HCT116 (cell line): ENCODE measurements around the gene PGS1. TPM values are rescaled to one million over a fixed set of nuclear protein-coding genes. Genes with fewer than 3 reads are reported as not detected.

ENCODE experiments used
- ATAC-seq: fragments of 200-7000 bp; cut with Tn5 transposase; 2 replicates; pipeline ENCODE4 v1.9.1; 2020; ENCODE audit warnings: mild to moderate bottlenecking, moderate library complexity
- BruUV-seq: library from RNA; stranded (reverse); fragments of 400-500 nt; replicated peaks from 2 replicates; lab custom pipeline; 2021; lab: Mats Ljungman, UMichigan
- CTCF ChIA-PET: fragments of 300-600 bp; sonication (Branson Sonifier 250); formaldehyde crosslinking; loops from one replicate; lab custom pipeline; 2021; ENCODE audit warnings: antibody characterized with exemption; lab: Charles Lee
- POLR2A ChIA-PET: fragments of 300-600, 350-600 bp; sonication (Branson Sonifier 250); formaldehyde crosslinking; loops from one replicate; lab custom pipeline; 2021; ENCODE audit warnings: antibody characterized with exemption; lab: Charles Lee
- RAD21 ChIA-PET, 2 experiments: fragments of 300-600 bp; sonication (Branson Sonifier 250); formaldehyde crosslinking; loops; one replicate each; lab custom pipeline; 2023; ENCODE audit warnings: low total read pairs in 2 of 2; ENCODE audit not compliant: uncharacterized antibody in 2 of 2, unreplicated experiment in 2 of 2, low non-redundant PET in 1 of 2; lab: Charles Lee
- DNase-seq: peaks from one replicate; pipeline ENCODE4 v3.0.0-alpha.2; 2010; ENCODE audit warnings: low read depth, low spot score
- H2AFZ ChIP-seq: fragments of 200-600 bp; shearing (Covaris generic), sonication (generic); 2 replicates; pipeline ENCODE4 v1.6.1; 2017; ENCODE audit warnings: low read depth, mixed run types, mixed read lengths, antibody characterized with exemption, low read length; ENCODE audit not compliant: poor library complexity, severe bottlenecking
- H3K27ac ChIP-seq: 2 replicates; pipeline ENCODE4 v1.5.1; 2012; ENCODE audit warnings: low read depth, low read length
- H3K27me3 ChIP-seq: fragments of 200-600 bp; sonication (generic); 2 replicates; pipeline ENCODE4 v1.6.1; 2016; ENCODE audit warnings: mixed run types, low read length, mixed read lengths; ENCODE audit not compliant: insufficient read depth
- H3K36me3 ChIP-seq, 2 experiments: fragments of 200-500 bp in 1 of 2; fragments of 200-600 bp in 1 of 2; sonication (Bioruptor generic) in 1 of 2; sonication (generic) in 1 of 2; 2 replicates each; pipeline versions ENCODE4 v1.5.1 to v1.6.1; 2014 to 2016; ENCODE audit warnings: low read length in 2 of 2, inconsistent platforms in 1 of 2, mixed read lengths in 1 of 2, mixed run types in 1 of 2; ENCODE audit not compliant: insufficient read depth in 2 of 2, control insufficient read depth in 1 of 2
- H3K4me1 ChIP-seq, 2 experiments: fragments of 200-600 bp in 1 of 2; sonication (generic) in 1 of 2; 2 replicates each; pipeline versions ENCODE4 v1.5.1 to v1.6.1; 2012 to 2017; ENCODE audit warnings: low read length in 2 of 2, inconsistent platforms in 1 of 2, mild to moderate bottlenecking in 1 of 2, mixed read lengths in 1 of 2, mixed run types in 1 of 2, moderate library complexity in 1 of 2; ENCODE audit not compliant: insufficient read depth in 2 of 2, control insufficient read depth in 1 of 2
- H3K4me2 ChIP-seq: fragments of 200-600 bp; sonication (generic); 2 replicates; pipeline ENCODE4 v1.6.1; 2017; ENCODE audit warnings: mixed run types, low read length, mixed read lengths
- H3K4me3 ChIP-seq, 2 experiments: fragments of 200-600 bp in 1 of 2; sonication (generic) in 1 of 2; replicated peaks in 1 of 2; 2 replicates each; pipeline ENCODE4 v1.5.1; 2011 to 2016; ENCODE audit warnings: low read length in 2 of 2, control low read depth in 1 of 2, low read depth in 1 of 2, mild to moderate bottlenecking in 1 of 2, mixed read lengths in 1 of 2, mixed run types in 1 of 2
- H3K79me2 ChIP-seq: fragments of 200-600 bp; sonication (generic); 2 replicates; pipeline ENCODE4 v1.6.1; 2017; ENCODE audit warnings: mild to moderate bottlenecking, mixed run types, low read length, moderate library complexity, mixed read lengths; ENCODE audit not compliant: insufficient read depth
- H3K9ac ChIP-seq: fragments of 200-600 bp; sonication (generic); 2 replicates; pipeline ENCODE4 v1.6.1; 2016; ENCODE audit warnings: low read length, mixed read lengths
- H3K9me2 ChIP-seq: fragments of 200-600 bp; sonication (generic), shearing (Covaris generic); 2 replicates; pipeline ENCODE4 v1.6.1; 2017; ENCODE audit warnings: mixed run types, mild to moderate bottlenecking, moderate library complexity; ENCODE audit not compliant: insufficient read depth
- H3K9me3 ChIP-seq, 2 experiments: fragments of 200-500 bp in 1 of 2; fragments of 200-600 bp in 1 of 2; sonication (Bioruptor generic) in 1 of 2; sonication (generic) in 1 of 2; 2 replicates each; pipeline ENCODE4 v1.6.1; 2014 to 2017; ENCODE audit warnings: low read length in 2 of 2, mixed read lengths in 2 of 2, inconsistent platforms in 1 of 2, low read depth in 1 of 2, mild to moderate bottlenecking in 1 of 2, mixed run types in 1 of 2, moderate library complexity in 1 of 2; ENCODE audit not compliant: control insufficient read depth in 1 of 2, insufficient read depth in 1 of 2
- H4K20me1 ChIP-seq: fragments of 200-600 bp; sonication (generic), shearing (Covaris generic); 2 replicates; pipeline ENCODE4 v1.6.1; 2017; ENCODE audit warnings: mixed run types, mild to moderate bottlenecking, moderate library complexity; ENCODE audit not compliant: insufficient read depth
- CEBPB ChIP-seq: IDR thresholded peaks from 2 replicates; pipeline ENCODE4 v1.6.1; 2012; ENCODE audit warnings: low read depth
- EGR1 ChIP-seq: IDR thresholded peaks from 2 replicates; pipeline ENCODE4 v1.6.1; 2012; ENCODE audit warnings: low read depth
- ELF1 ChIP-seq: IDR thresholded peaks from 2 replicates; pipeline ENCODE4 v1.6.1; 2012; ENCODE audit warnings: low read depth, borderline replicate concordance
- EZH2 ChIP-seq: fragments of 200-600 bp; sonication (generic); IDR thresholded peaks from 2 replicates; pipeline ENCODE4 v1.6.1; 2017; ENCODE audit warnings: antibody characterized with exemption, mixed run types
- EZH2phosphoT487 ChIP-seq: fragments of 200-600 bp; IDR thresholded peaks from 2 replicates; pipeline ENCODE4 v1.6.1; 2018; ENCODE audit warnings: antibody characterized with exemption, borderline replicate concordance
- JUND ChIP-seq: IDR thresholded peaks from 2 replicates; pipeline ENCODE4 v1.6.1; 2012
- POLR2A ChIP-seq: IDR thresholded peaks from 2 replicates; pipeline ENCODE4 v1.7.0; 2011; ENCODE audit warnings: borderline replicate concordance; ENCODE audit not compliant: insufficient read depth, insufficient read length; ENCODE audit errors: extremely low read depth
- POLR2AphosphoS5 ChIP-seq: IDR thresholded peaks from 2 replicates; pipeline ENCODE4 v1.6.1; 2011; ENCODE audit warnings: mild to moderate bottlenecking, low read depth, low read length, moderate library complexity
- RAD21 ChIP-seq: IDR thresholded peaks from 2 replicates; pipeline ENCODE4 v1.6.1; 2012; ENCODE audit warnings: low read depth, mild to moderate bottlenecking
- SIN3A ChIP-seq: IDR thresholded peaks from 2 replicates; pipeline ENCODE4 v1.6.1; 2012; ENCODE audit warnings: low read depth
- SP1 ChIP-seq: IDR thresholded peaks from 2 replicates; pipeline ENCODE4 v1.6.1; 2012; ENCODE audit warnings: low read depth
- SRF ChIP-seq: IDR thresholded peaks from 2 replicates; pipeline ENCODE4 v1.6.1; 2012; ENCODE audit warnings: low read depth
- YY1 ChIP-seq: IDR thresholded peaks from 2 replicates; pipeline ENCODE4 v1.6.1; 2011; ENCODE audit warnings: low read length, low read depth, moderate library complexity, mild to moderate bottlenecking; ENCODE audit not compliant: insufficient replicate concordance; ENCODE audit errors: extremely low read depth
- ZBTB33 ChIP-seq: IDR thresholded peaks from 2 replicates; pipeline ENCODE4 v1.6.1; 2011; ENCODE audit warnings: mild to moderate bottlenecking, low read length, moderate library complexity; ENCODE audit not compliant: insufficient replicate concordance; ENCODE audit errors: extremely low read depth
- ZFX ChIP-seq: fragments of 450-650 bp; IDR thresholded peaks from 2 replicates; pipeline ENCODE4 v1.6.1; 2017
- ZNF274 ChIP-seq: fragments of 200-500 bp; sonication (Bioruptor generic); IDR thresholded peaks from 2 replicates; pipeline ENCODE4 v1.6.1; 2014; ENCODE audit warnings: mild to moderate bottlenecking, low read depth, low read length, inconsistent platforms
- intact Hi-C: fragments of 100-400 bp; cut with micrococcal nuclease; formaldehyde crosslinking; loops from 2 replicates; pipeline ENCODE4 v1.10.0; 2022
- total RNA-seq: library from RNA; stranded (reverse); gene quantifications from one replicate; pipeline ENCODE4 v1.2.1, GENCODE V29; 2021; ENCODE audit not compliant: unreplicated experiment
- TF ChIP-seq, protein P1 (sequence below): IDR thresholded peaks from 2 replicates; pipeline ENCODE4 v1.6.1; 2012
- TF ChIP-seq, protein P2 (sequence below), 3 experiments: fragments of 200-600 bp in 1 of 3; sonication (generic) in 1 of 3; IDR thresholded peaks in 2 of 3; conservative IDR thresholded peaks in 1 of 3; 2 replicates each; pipeline ENCODE4 v1.5.1; 2012 to 2017; ENCODE audit warnings: low read depth in 2 of 3, low read length in 2 of 3, antibody characterized with exemption in 1 of 3, borderline replicate concordance in 1 of 3, control low read depth in 1 of 3, mild to moderate bottlenecking in 1 of 3, mixed read lengths in 1 of 3, mixed run types in 1 of 3, moderate library complexity in 1 of 3; ENCODE audit not compliant: insufficient read depth in 1 of 3
- TF ChIP-seq, protein P3 (sequence below): IDR thresholded peaks from 2 replicates; pipeline ENCODE4 v1.6.1; 2012

Gene PGS1
- total RNA-seq, 1 experiment from 2014 or later = 44.4 TPM

DNA sequence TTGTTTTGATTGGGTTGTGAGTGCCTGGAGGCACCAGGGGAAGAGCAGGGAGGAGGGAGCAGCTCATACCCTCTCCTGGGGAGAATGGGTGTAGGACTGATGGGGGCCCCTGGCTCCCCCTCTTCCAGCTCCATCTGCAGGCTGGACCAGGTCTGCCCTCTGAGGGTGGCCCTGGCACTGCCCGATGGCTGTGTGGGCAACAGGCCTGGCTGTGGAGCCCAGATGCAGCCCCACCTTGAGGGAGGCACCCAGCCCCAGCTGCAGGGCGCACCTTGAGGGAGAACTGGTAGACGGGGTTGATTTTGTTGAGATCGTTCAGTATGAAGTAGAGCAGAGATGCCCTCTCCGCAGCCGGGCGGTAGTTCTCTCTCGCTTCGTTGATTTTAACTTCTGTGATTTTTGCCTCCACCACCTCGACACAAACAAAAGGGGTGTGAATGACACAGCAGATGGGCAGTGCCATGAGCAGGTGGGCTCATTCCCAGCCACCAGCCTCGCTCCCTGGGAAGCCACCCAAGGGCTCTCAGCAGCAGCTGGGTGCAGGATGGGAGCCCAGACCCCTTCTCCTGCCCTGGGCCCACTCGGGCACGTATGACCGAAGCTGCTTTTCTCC lies 71.6 kb downstream of the PGS1 start (continued):
- no peak for TF ChIP-seq ELF1

DNA sequence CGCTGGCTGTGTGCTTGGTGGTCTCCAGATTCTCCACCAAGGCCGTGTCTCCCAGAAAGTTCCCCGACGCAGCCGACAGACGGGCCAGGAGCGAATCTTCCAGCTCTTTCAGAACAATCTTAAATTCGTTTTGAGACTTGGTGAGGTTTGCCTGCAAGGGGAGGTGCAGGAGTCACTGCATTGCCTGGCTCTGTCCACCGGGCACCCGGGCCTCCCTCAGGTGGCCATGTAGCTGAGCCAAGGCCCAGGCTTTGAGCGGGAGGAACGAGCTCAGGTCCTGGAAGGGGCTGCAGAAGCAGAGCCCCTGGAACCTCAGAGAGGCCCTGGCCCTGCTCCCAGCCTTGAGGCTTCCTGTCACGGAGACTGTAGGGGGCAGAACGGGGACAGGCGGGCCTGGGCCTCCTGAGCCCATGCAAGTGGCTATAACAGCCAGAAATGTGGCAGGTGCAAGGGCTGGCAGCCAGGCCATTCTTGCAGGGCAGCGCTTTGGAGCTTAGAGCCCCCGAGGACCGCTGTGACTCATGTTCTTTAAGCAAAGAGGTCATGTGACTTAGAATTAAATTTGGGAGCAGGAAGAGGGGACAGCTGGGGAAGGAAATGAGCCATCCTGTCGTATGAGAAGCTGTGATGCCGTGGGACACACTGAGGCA lies 72.4 kb downstream of the PGS1 start:
- Histone ChIP-seq H3K4me3 (no peak overlapping the region), H3K4me2 (no peak overlapping the region), H4K20me1 (no peaks in the 10 kb centered on the region), H3K4me1 (no peaks in the 10 kb centered on the region), H2AFZ (no peak overlapping the region), H3K27me3 (no peaks in the 10 kb centered on the region), H3K79me2 (no peaks in the 10 kb centered on the region), H3K9me2 (no peaks in the 10 kb centered on the region), H3K9ac (no peak overlapping the region), H3K36me3 (no peaks in the 10 kb centered on the region), H3K9me3 (peaks cover 0 to 5% of the 10 kb centered on the region in 2 experiments; a peak in 2 of 4 replicates), H3K27ac (no peak overlapping the region)
- ChIA-PET RAD21 (no interaction called here), CTCF (no interaction called here), POLR2A (no interaction called here)
- BruUV-seq = no TSS peak
- intact Hi-C loops = no loop called here
- DNase-seq (no peak), ATAC-seq (0 out of 2 replicates have a peak, but pooled peaks have one; percentile 26)
- no peak for TF ChIP-seq POLR2A
- no peak for TF ChIP-seq EGR1
- no peak for TF ChIP-seq EZH2
- no peak for TF ChIP-seq ZFX
- no peak for TF ChIP-seq CEBPB
- TF ChIP-seq, protein P1, sequence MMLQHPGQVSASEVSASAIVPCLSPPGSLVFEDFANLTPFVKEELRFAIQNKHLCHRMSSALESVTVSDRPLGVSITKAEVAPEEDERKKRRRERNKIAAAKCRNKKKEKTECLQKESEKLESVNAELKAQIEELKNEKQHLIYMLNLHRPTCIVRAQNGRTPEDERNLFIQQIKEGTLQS = no peak
- TF ChIP-seq SIN3A = no peak
- TF ChIP-seq, protein P2, sequence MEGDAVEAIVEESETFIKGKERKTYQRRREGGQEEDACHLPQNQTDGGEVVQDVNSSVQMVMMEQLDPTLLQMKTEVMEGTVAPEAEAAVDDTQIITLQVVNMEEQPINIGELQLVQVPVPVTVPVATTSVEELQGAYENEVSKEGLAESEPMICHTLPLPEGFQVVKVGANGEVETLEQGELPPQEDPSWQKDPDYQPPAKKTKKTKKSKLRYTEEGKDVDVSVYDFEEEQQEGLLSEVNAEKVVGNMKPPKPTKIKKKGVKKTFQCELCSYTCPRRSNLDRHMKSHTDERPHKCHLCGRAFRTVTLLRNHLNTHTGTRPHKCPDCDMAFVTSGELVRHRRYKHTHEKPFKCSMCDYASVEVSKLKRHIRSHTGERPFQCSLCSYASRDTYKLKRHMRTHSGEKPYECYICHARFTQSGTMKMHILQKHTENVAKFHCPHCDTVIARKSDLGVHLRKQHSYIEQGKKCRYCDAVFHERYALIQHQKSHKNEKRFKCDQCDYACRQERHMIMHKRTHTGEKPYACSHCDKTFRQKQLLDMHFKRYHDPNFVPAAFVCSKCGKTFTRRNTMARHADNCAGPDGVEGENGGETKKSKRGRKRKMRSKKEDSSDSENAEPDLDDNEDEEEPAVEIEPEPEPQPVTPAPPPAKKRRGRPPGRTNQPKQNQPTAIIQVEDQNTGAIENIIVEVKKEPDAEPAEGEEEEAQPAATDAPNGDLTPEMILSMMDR (IDR thresholded peaks at IDR 0.05 in 2 of 3, conservative IDR thresholded peaks at IDR 0.05 in 1 of 3; ENCODE audit: borderline replicate concordance in 1 of 3, insufficient read depth in 1 of 3, low read depth in 2 of 3, low read length in 2 of 3) = no peak
- TF ChIP-seq, protein P3, sequence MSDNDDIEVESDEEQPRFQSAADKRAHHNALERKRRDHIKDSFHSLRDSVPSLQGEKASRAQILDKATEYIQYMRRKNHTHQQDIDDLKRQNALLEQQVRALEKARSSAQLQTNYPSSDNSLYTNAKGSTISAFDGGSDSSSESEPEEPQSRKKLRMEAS = no peak
- TF ChIP-seq EZH2phosphoT487 = no peak
- TF ChIP-seq ZNF274 = no peak
- no peak for TF ChIP-seq YY1
- TF ChIP-seq POLR2AphosphoS5 = no peak
- no peak for TF ChIP-seq ZBTB33
- no peak for TF ChIP-seq SRF
- no peak for TF ChIP-seq RAD21
- no peak for TF ChIP-seq SP1
- no peak for TF ChIP-seq JUND
